Measurements from ENCODE around the gene NEDD4L. TPM values are rescaled to one million over a fixed set of nuclear protein-coding genes. Genes with fewer than 3 reads are reported as not detected.

NEDD4L gene
- total RNA-seq, 1 experiment from 2014 or later, result 57.4 TPM

DNA sequence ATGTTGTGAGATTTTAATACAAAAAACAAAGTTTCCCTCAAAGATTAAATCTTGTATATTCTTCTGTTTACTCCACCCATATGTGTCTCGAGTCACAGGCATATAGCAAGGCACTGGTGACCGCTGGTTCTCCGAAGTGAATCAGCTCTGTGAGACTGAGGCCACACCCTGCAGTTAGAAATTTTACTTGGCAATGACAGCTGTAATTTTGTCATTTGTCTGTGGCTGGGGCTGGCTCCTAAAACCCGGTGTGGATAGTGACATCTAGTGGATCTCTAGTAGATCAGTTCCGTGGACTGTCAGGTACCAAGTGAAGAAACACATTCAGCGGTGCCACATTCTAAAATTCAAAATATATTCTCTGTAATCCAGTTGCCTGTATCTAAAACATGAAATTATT, 278.0 kb downstream of the NEDD4L start:
- H3K9me3 ChIP-seq (ENCODE audit: insufficient read depth, low read depth), result no peaks in the 10 kb centered on the region
- H3K36me3 ChIP-seq (ENCODE audit: low read depth), result peaks cover 27% of the 10 kb centered on the region
- POLR2A ChIA-PET (ENCODE audit: unreplicated experiment), result interaction anchor here (0.7 kb wide), 1 partner anchor 85 kb away, joined by 3 read pairs; no protein-coding TSS in a partner anchor
- H3K4me2 ChIP-seq, result peak overlapping the region; percentile 27; the same call in 1 of the 2 replicates
- H3K4me1 ChIP-seq (replicated peaks; ENCODE audit: insufficient read depth), result peaks cover 12% of the 10 kb centered on the region
- peak; percentile 61 to 86 for DNase-seq
- TF ChIP-seq, protein P1, sequence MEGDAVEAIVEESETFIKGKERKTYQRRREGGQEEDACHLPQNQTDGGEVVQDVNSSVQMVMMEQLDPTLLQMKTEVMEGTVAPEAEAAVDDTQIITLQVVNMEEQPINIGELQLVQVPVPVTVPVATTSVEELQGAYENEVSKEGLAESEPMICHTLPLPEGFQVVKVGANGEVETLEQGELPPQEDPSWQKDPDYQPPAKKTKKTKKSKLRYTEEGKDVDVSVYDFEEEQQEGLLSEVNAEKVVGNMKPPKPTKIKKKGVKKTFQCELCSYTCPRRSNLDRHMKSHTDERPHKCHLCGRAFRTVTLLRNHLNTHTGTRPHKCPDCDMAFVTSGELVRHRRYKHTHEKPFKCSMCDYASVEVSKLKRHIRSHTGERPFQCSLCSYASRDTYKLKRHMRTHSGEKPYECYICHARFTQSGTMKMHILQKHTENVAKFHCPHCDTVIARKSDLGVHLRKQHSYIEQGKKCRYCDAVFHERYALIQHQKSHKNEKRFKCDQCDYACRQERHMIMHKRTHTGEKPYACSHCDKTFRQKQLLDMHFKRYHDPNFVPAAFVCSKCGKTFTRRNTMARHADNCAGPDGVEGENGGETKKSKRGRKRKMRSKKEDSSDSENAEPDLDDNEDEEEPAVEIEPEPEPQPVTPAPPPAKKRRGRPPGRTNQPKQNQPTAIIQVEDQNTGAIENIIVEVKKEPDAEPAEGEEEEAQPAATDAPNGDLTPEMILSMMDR (conservative IDR thresholded peaks at IDR 0.05), result peak; percentile 68
- no peak for TF ChIP-seq EZH2 (IDR thresholded peaks at IDR 0.05; ENCODE audit: low read depth)
- H4K20me1 ChIP-seq (ENCODE audit: insufficient read depth), result peaks cover 20% of the 10 kb centered on the region; the same call in 1 of the 2 replicates
- peaks cover 47% of the 10 kb centered on the region for H3K79me2 ChIP-seq (ENCODE audit: low read depth)
- intact Hi-C loops (cut with micrococcal nuclease; ENCODE audit: unreplicated experiment), result loop anchor here (1.0 to 10.0 kb wide), 5 partner anchors 135 to 707 kb away; no protein-coding TSS in a partner anchor
- CTCF ChIA-PET, result interaction anchor here (0.5 to 1.0 kb wide), 7 partner anchors 59 to 735 kb away, joined by 3 read pairs; partner anchors contain the start of gene FECH
- no peak overlapping the region for H3K4me3 ChIP-seq
- BruUV-seq (replicated peaks), result no TSS peak
- no peaks in the 10 kb centered on the region for H3K9me2 ChIP-seq (ENCODE audit: insufficient read depth)
- no peak overlapping the region for H2AFZ ChIP-seq
- H3F3A ChIP-seq (ENCODE audit: insufficient read depth, low read depth), result peaks cover 26% of the 10 kb centered on the region; the same call in 1 of the 2 replicates
- H3K27me3 ChIP-seq (ENCODE audit: insufficient read depth, low read depth), result no peaks in the 10 kb centered on the region
- peak overlapping the region; percentile 58 for H3K27ac ChIP-seq

DNA sequence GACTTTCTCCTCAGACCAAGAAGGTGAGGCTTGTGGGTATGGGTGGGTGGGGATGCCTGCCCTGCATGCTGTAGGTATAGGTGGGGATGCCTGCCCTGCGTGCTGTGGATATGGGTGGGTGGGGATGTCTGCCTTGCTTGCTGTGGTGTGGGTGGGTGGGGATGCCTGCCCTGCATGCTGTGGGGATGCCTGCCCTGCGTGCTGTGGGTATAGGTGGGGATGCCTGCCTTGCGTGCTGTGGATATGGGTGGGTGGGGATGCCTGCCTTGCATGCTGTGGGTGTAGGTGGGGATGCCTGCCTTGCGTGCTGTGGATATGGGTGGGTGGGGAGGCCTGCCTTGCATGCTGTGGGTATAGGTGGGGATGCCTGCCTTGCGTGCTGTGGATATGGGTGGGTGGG, 278.4 kb downstream of the NEDD4L start:
- no peak for DNase-seq
- peaks cover 20% of the 10 kb centered on the region; the same call in 1 of the 2 replicates for H4K20me1 ChIP-seq (ENCODE audit: insufficient read depth)
- no peak for TF ChIP-seq EZH2 (IDR thresholded peaks at IDR 0.05; ENCODE audit: low read depth)
- TF ChIP-seq, protein P1 (conservative IDR thresholded peaks at IDR 0.05), result no peak
- H3K9me3 ChIP-seq (ENCODE audit: insufficient read depth, low read depth), result no peaks in the 10 kb centered on the region
- intact Hi-C loops (cut with micrococcal nuclease; ENCODE audit: unreplicated experiment), result loop anchor here (1.0 to 10.0 kb wide), 5 partner anchors 136 to 708 kb away; no protein-coding TSS in a partner anchor
- H3K36me3 ChIP-seq (ENCODE audit: low read depth), result peaks cover 27% of the 10 kb centered on the region
- POLR2A ChIA-PET (ENCODE audit: unreplicated experiment), result interaction anchor here (0.7 kb wide), 1 partner anchor 85 kb away, joined by 3 read pairs; no protein-coding TSS in a partner anchor
- H3K27me3 ChIP-seq (ENCODE audit: insufficient read depth, low read depth), result no peaks in the 10 kb centered on the region
- peaks cover 26% of the 10 kb centered on the region; the same call in 1 of the 2 replicates for H3F3A ChIP-seq (ENCODE audit: insufficient read depth, low read depth)
- H3K9me2 ChIP-seq (ENCODE audit: insufficient read depth), result no peaks in the 10 kb centered on the region
- CTCF ChIA-PET, result interaction anchor here (0.9 to 1.0 kb wide), 3 partner anchors 120 to 201 kb away, joined by 3 read pairs; no protein-coding TSS in a partner anchor
- no peak overlapping the region for H3K4me3 ChIP-seq
- no peak overlapping the region for H3K4me2 ChIP-seq
- peaks cover 12% of the 10 kb centered on the region for H3K4me1 ChIP-seq (replicated peaks; ENCODE audit: insufficient read depth)
- H3K27ac ChIP-seq, result no peak overlapping the region
- BruUV-seq (replicated peaks), result no TSS peak
- H3K79me2 ChIP-seq (ENCODE audit: low read depth), result peaks cover 42% of the 10 kb centered on the region
- no peak overlapping the region for H2AFZ ChIP-seq

GRCh38 chr18:58323866-58324762, 280.1 kb downstream of the NEDD4L start:
- BruUV-seq (replicated peaks), result no TSS peak
- Histone ChIP-seq H3K4me1 (replicated peaks; ENCODE audit: insufficient read depth) (peaks cover 12% of the 10 kb centered on the region), H2AFZ (no peak overlapping the region), H3F3A (ENCODE audit: insufficient read depth, low read depth) (peaks cover 20% of the 10 kb centered on the region; the same call in 1 of the 2 replicates), H3K27ac (no peak overlapping the region), H3K9me2 (ENCODE audit: insufficient read depth) (no peaks in the 10 kb centered on the region), H4K20me1 (ENCODE audit: insufficient read depth) (peaks cover 14% of the 10 kb centered on the region; the same call in 1 of the 2 replicates), H3K9me3 (ENCODE audit: insufficient read depth, low read depth) (no peaks in the 10 kb centered on the region), H3K4me3 (no peak overlapping the region), H3K79me2 (ENCODE audit: low read depth) (peaks cover 27% of the 10 kb centered on the region), H3K36me3 (ENCODE audit: low read depth) (peaks cover 38% of the 10 kb centered on the region), H3K27me3 (ENCODE audit: insufficient read depth, low read depth) (no peaks in the 10 kb centered on the region), H3K4me2 (no peak overlapping the region)
- ChIA-PET CTCF (no interaction called here), POLR2A (ENCODE audit: unreplicated experiment) (interaction anchor here (0.7 kb wide), 1 partner anchor 178 kb away, joined by 3 read pairs; no protein-coding TSS in a partner anchor)
- no peak for TF ChIP-seq EZH2 (IDR thresholded peaks at IDR 0.05; ENCODE audit: low read depth)
- TF ChIP-seq, protein P1 (conservative IDR thresholded peaks at IDR 0.05), result no peak
- no peak for DNase-seq
- intact Hi-C loops (cut with micrococcal nuclease; ENCODE audit: unreplicated experiment), result loop anchor here (2.0 to 10.0 kb wide), 4 partner anchors 137 to 709 kb away; no protein-coding TSS in a partner anchor

Data from PC-9 (cell line).